ACC112 (cell line): Measurements from ENCODE around the gene MUC5B.

ENCODE experiments used
- H2AFZ ChIP-seq: fragments of 200-600 bp; sonication (generic); one replicate; pipeline ENCODE4 v1.6.0; 2017; ENCODE audit warnings: antibody characterized with exemption, low read length; ENCODE audit not compliant: unreplicated experiment
- H3K27ac ChIP-seq: fragments of 200-600 bp; sonication (generic); 2 replicates; pipeline ENCODE4 v1.5.1; 2014; ENCODE audit warnings: low read depth, mild to moderate bottlenecking, antibody characterized with exemption, low read length, moderate library complexity
- H3K27me3 ChIP-seq: fragments of 200-600 bp; sonication (generic); 2 replicates; pipeline ENCODE4 v1.6.1; 2014; ENCODE audit warnings: mild to moderate bottlenecking, antibody characterized with exemption, low read length, moderate library complexity, mixed read lengths; ENCODE audit not compliant: insufficient read depth
- H3K36me3 ChIP-seq: fragments of 200-600 bp; sonication (generic); 2 replicates; pipeline ENCODE4 v1.6.1; 2016; ENCODE audit warnings: mild to moderate bottlenecking, antibody characterized with exemption, low read length, moderate library complexity, mixed read lengths; ENCODE audit not compliant: insufficient read depth
- H3K4me1 ChIP-seq: fragments of 200-600 bp; sonication (generic); one replicate; pipeline ENCODE4 v1.6.1; 2016; ENCODE audit warnings: low read length, mixed read lengths; ENCODE audit not compliant: insufficient read depth, unreplicated experiment, control insufficient read depth
- H3K4me3 ChIP-seq: fragments of 200-600 bp; sonication (generic); 2 replicates; pipeline ENCODE4 v1.5.1; 2014; ENCODE audit warnings: mild to moderate bottlenecking, low read depth, low read length
- H3K79me2 ChIP-seq: fragments of 200-600 bp; sonication (generic); one replicate; pipeline ENCODE4 v1.6.0; 2016; ENCODE audit warnings: low read length; ENCODE audit not compliant: control insufficient read depth, unreplicated experiment, insufficient read depth

The MUC5B gene

DNA sequence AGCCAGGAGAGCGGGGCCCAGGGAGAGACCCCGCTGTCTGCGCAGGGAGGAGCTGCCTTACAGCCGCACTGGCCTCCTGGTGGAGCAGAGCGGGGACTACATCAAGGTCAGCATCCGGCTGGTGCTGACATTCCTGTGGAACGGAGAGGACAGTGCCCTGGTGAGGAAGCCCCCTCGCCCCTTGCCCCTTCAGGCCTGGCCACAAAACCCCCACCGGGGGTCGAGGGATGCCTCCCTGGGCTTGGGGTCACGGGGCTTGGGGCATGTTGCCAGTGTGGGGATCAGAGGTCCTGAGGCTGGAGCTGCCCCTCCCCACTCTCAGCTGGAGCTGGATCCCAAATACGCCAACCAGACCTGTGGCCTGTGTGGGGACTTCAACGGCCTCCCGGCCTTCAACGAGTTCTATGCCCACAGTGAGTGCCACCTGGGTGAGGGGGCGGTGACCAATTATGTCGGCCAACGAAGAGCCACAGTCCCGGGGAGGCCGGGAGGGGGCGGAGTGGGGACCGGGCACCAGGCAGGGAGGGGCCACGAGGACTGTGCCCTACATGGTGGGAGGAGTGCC is 4.2 kb downstream of the MUC5B start:
- peaks cover 10% of the 10 kb centered on the region for H3K27me3 ChIP-seq
- H3K36me3 ChIP-seq: no peaks in the 10 kb centered on the region
- H3K4me1 ChIP-seq: no peaks in the 10 kb centered on the region
- H3K4me3 ChIP-seq: no peak overlapping the region
- H2AFZ ChIP-seq: no peak overlapping the region
- H3K79me2 ChIP-seq: no peaks in the 10 kb centered on the region
- no peak overlapping the region for H3K27ac ChIP-seq

DNA sequence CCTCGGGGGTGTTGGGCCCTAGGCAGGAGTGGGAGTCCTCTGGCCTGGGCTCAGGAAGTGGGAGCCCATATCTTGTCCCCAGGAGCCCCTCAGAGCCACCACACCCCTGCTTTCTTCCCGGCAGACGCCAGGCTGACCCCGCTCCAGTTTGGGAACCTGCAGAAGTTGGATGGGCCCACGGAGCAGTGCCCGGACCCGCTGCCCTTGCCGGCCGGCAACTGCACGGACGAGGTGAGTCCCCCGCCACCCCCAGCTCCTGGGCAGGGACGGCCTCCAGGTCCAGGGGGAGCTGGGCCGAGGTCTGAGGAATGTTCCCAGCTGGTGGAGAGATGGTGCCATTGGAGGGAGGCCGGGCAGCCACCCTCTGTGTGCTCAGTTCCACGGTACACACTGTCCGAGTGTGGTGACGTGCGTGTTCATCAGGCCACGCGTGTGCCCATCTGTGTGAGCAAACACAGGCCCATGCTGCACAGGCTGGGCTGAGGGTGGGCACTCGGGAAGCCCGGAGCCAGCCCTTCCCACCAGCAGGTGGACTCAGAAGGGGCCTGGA is 4.8 kb downstream of the MUC5B start:
- H3K27me3 ChIP-seq: peaks cover 10% of the 10 kb centered on the region

DNA sequence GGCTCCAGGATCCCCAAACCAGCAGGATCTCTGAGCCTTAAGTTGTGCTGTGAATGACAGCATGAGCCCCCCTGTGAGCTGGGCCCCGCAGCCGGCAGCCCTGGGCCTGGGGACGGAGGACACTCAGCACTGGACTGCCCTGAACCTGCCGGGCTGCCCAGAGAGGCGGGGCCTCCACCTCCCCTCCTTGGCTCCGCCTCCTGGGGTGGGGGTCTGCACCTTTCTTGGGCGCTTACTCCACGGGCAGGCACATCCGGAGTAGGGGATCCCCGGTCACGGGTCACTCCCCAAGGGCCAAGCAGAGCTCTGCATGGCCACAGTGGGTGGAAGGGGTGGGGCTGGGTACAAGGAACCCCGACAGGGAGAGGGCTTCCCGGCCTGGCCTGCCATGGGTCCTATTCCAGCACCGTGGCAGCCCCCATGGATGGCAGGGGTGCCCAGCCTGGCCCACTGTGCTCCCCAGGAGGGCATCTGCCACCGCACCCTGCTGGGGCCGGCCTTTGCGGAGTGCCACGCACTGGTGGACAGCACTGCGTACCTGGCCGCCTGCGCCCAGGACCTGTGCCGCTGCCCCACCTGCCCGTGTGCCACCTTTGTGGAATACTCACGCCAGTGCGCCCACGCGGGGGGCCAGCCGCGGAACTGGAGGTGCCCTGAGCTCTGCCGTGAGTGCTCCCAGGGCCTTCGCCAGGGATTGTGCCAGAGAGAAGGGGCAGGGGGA is 5.4 kb downstream of the MUC5B start:
- Histone ChIP-seq H2AFZ (no peak overlapping the region), H3K36me3 (no peaks in the 10 kb centered on the region), H3K27ac (no peak overlapping the region), H3K79me2 (no peaks in the 10 kb centered on the region), H3K4me1 (no peaks in the 10 kb centered on the region), H3K27me3 (peaks cover 9% of the 10 kb centered on the region), H3K4me3 (no peak overlapping the region)

More for the DNA sequence above, 4.8 kb downstream of the MUC5B start:
- H3K4me3 ChIP-seq: no peak overlapping the region
- no peaks in the 10 kb centered on the region for H3K36me3 ChIP-seq
- H3K4me1 ChIP-seq: no peaks in the 10 kb centered on the region
- no peak overlapping the region for H3K27ac ChIP-seq
- H3K79me2 ChIP-seq: no peaks in the 10 kb centered on the region
- no peak overlapping the region for H2AFZ ChIP-seq

DNA sequence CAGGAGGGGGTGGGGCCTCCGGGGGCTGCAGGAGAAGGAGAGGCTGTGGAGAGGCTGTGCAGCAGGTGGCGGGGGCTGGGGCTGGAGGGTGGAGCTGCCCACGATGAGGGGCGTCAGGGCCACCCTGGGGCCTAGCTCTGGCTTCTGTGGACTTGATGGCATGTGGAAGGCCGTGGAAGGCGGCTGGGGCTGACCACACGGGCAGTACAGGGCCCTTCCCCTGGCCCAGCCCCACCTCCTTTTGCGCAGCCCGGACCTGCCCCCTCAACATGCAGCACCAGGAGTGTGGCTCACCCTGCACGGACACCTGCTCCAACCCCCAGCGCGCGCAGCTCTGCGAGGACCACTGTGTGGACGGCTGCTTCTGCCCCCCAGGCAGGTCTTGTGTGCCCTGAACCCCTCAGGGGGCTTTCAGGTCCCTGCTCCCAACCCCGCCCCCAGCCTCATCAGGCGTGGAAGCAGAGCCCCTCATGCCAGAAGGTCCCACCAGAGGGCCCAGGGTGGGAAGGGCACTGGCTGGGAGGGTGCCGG is 6.1 kb downstream of the MUC5B start:
- H3K79me2 ChIP-seq: no peaks in the 10 kb centered on the region
- no peak overlapping the region for H2AFZ ChIP-seq

DNA sequence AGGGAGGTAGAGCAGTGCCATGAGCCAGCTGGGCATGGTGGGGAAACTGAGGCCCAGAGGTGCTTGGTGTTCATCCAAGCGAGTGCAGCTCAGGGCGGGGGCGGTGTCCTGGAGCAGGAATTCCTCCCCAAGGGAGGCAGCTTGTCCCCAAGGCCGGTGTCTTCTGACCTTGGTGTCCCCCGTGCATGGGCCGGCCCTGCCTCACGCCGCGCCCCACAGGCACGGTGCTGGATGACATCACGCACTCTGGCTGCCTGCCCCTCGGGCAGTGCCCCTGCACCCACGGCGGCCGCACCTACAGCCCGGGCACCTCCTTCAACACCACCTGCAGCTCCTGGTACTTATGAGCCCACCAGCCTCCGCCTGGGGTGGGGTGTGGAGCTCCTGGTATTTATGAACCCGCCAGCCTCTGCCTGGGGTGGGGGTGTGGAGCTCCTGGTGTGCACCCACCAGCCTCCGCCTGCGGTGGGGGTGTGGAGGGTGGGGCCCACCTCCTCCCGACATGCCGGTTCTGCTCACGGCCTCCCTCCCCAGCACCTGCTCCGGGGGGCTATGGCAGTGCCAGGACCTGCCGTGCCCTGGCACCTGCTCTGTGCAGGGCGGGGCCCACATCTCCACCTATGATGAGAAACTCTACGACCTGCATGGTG is 6.7 kb downstream of the MUC5B start:
- Histone ChIP-seq H3K27ac (no peak overlapping the region), H2AFZ (no peak overlapping the region), H3K27me3 (no peaks in the 10 kb centered on the region; the same call in 1 of the 2 replicates), H3K36me3 (no peaks in the 10 kb centered on the region), H3K79me2 (no peaks in the 10 kb centered on the region), H3K4me3 (no peak overlapping the region), H3K4me1 (no peaks in the 10 kb centered on the region)

More for the DNA sequence above, 6.1 kb downstream of the MUC5B start:
- Histone ChIP-seq H3K36me3 (no peaks in the 10 kb centered on the region), H3K27me3 (peaks cover 2% of the 10 kb centered on the region), H3K4me1 (no peaks in the 10 kb centered on the region), H3K27ac (no peak overlapping the region), H3K4me3 (no peak overlapping the region)

DNA sequence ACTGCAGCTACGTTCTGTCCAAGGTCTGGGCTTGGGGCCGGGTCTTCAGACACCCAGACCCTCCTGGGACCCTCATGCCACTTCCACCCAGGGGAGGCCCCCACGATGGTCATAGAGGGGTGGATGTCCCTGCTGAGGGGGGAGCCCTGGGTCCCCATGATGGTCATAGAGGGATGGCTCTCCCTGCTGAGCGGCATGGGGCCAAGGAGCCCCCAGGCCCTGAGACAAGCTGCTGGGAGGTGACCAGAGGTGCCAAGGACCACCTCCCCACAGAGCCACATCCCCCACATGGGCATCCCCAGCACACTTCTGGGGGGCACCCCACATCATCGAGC is 7.2 kb downstream of the MUC5B start:
- Histone ChIP-seq H2AFZ (no peak overlapping the region), H3K36me3 (no peaks in the 10 kb centered on the region), H3K79me2 (no peaks in the 10 kb centered on the region), H3K27ac (no peak overlapping the region), H3K27me3 (no peaks in the 10 kb centered on the region; the same call in 1 of the 2 replicates), H3K4me1 (no peaks in the 10 kb centered on the region), H3K4me3 (no peak overlapping the region)

DNA sequence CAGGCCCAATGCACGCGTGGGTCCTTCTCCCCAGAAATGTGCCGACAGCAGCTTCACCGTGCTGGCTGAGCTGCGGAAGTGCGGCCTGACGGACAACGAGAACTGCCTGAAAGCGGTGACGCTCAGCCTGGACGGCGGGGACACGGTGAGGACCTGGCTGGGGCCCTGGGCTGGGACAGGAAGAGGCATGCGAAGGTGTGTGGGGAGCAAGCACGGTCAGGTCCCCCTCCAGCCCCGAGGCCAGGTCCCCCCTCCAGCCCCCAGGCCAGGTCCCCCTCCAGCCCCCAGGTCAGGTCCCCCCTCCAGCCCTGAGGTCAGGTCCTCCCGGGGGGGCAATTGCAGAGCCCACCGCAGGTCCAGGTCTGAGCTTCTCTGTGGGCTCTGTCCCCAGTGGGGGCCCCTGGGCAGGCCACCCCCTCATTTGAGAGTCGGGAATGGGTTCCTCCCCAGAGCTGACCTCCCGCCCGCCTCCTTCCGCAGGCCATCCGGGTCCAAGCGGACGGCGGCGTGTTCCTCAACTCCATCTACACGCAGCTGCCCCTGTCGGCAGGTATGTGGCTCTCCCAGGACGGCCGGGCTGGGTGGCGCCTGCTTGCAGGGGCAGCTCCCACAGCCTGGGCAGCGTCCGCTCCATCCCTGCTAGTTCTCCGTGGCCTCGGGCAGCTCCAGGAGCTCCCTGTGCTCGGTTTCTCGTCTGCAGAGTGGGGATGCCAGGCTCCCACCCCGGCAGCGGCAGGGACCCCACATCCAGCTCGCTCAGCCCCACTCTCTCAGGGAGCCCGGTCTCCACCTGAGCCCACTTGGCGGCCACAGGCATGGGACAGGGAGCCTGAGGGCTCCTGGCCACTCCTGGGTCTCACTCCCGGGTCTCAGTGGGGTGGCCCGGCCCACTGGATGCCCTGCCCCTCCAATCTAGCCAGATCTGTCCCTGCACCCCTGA is 7.9 kb downstream of the MUC5B start:
- H2AFZ ChIP-seq: no peak overlapping the region
- H3K4me3 ChIP-seq: no peak overlapping the region
- no peak overlapping the region for H3K27ac ChIP-seq
- no peaks in the 10 kb centered on the region; the same call in 1 of the 2 replicates for H3K27me3 ChIP-seq
- no peaks in the 10 kb centered on the region for H3K36me3 ChIP-seq
- no peaks in the 10 kb centered on the region for H3K4me1 ChIP-seq
- H3K79me2 ChIP-seq: no peaks in the 10 kb centered on the region

DNA sequence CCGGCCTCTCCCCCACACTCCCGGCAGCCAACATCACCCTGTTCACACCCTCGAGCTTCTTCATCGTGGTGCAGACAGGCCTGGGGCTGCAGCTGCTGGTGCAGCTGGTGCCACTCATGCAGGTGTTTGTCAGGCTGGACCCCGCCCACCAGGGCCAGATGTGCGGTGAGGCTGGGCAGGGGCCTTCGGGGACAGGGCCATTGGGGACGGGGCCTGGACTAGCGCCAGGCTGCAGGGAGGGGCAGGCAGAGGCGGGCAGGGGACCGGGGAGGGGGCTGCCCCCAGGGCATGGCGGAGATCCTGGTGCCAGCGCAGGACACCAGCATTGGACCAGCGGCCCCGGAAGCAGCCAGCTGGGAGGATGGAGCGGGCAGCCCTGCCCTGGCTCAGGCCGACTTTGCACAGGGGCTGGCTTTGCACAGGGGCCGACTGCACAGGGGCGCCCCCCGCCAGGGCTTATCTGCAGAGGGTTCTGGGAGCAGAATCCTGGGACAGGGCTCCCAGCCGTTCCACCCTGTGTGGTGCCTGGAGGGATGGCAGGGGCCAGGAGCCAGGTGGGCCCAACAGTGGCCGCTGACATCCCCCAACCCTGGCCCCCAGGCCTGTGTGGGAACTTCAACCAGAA is 8.6 kb downstream of the MUC5B start:
- no peaks in the 10 kb centered on the region for H3K27me3 ChIP-seq
- H3K36me3 ChIP-seq: no peaks in the 10 kb centered on the region
- H3K79me2 ChIP-seq: no peaks in the 10 kb centered on the region
- no peak overlapping the region for H2AFZ ChIP-seq
- no peaks in the 10 kb centered on the region for H3K4me1 ChIP-seq
- H3K27ac ChIP-seq: no peak overlapping the region
- H3K4me3 ChIP-seq: no peak overlapping the region

DNA sequence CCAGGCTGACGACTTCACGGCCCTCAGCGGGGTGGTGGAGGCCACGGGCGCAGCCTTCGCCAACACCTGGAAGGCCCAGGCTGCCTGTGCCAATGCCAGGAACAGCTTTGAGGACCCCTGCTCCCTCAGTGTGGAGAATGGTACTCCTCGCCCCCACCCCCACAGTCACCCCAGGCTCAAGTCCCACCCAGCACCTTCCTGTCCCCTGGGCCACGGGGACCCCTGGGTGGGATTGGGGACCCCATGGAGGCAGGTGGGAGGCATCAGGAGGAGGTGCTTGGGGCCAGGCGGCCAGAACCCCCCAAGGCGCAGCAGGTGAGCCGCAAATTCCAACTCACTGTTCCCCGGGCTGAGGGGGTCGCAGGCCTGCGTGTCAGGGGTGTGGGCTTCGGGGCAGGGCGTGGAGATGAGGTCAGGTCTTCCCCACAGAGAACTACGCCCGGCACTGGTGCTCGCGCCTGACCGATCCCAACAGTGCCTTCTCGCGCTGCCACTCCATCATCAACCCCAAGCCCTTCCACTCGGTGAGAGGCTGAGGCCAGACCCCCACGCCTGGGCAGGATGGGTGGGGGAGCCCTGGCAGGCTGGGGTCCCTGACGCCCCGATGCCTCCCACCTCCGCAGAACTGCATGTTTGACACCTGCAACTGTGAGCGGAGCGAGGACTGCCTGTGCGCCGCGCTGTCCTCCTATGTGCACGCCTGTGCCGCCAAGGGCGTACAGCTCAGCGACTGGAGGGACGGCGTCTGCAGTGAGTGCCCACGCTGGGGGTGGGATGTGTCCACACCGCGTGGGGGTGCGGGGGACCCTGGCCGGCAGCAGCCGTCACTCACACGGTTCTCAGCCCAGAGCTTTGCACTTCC is 9.4 kb downstream of the MUC5B start:
- no peak overlapping the region for H3K27ac ChIP-seq
- no peaks in the 10 kb centered on the region for H3K36me3 ChIP-seq
- H3K27me3 ChIP-seq: no peaks in the 10 kb centered on the region
- H3K4me3 ChIP-seq: no peak overlapping the region
- no peaks in the 10 kb centered on the region for H3K4me1 ChIP-seq
- H3K79me2 ChIP-seq: no peaks in the 10 kb centered on the region
- H2AFZ ChIP-seq: no peak overlapping the region
